ENCODE measurements around the gene MARVELD1.

DNA sequence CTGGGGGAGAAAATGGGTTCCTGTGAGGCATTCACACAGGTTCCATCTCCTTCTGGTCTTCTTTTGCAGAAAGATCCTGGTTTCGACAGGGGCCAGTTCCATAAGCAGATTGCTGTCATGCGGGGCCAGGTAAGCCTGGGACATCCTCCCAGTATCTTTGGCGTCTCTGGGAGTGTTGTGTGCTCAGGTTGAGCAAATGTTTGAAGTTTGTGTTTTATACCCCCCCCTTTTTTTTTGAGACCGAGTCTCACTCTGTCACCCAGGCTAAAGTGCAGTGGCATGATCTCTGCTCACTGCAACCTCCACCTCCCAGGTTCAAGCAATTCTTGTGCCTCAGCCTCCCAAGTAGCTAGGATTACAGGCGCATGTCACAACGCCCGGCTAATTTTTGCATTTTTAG, 46.5 kb upstream of the MARVELD1 start:
- TF ChIP-seq, protein P1, sequence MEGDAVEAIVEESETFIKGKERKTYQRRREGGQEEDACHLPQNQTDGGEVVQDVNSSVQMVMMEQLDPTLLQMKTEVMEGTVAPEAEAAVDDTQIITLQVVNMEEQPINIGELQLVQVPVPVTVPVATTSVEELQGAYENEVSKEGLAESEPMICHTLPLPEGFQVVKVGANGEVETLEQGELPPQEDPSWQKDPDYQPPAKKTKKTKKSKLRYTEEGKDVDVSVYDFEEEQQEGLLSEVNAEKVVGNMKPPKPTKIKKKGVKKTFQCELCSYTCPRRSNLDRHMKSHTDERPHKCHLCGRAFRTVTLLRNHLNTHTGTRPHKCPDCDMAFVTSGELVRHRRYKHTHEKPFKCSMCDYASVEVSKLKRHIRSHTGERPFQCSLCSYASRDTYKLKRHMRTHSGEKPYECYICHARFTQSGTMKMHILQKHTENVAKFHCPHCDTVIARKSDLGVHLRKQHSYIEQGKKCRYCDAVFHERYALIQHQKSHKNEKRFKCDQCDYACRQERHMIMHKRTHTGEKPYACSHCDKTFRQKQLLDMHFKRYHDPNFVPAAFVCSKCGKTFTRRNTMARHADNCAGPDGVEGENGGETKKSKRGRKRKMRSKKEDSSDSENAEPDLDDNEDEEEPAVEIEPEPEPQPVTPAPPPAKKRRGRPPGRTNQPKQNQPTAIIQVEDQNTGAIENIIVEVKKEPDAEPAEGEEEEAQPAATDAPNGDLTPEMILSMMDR (IDR thresholded peaks at IDR 0.05; ENCODE audit: low read depth, low read length) = no peak
- TF ChIP-seq POLR2A (IDR thresholded peaks at IDR 0.05; ENCODE audit: extremely low read depth, insufficient read length) (no peak), MYC (IDR thresholded peaks at IDR 0.05; ENCODE audit: low read depth, low read length) (no peak)
- TF ChIP-seq, protein P2, sequence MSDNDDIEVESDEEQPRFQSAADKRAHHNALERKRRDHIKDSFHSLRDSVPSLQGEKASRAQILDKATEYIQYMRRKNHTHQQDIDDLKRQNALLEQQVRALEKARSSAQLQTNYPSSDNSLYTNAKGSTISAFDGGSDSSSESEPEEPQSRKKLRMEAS (IDR thresholded peaks at IDR 0.05; ENCODE audit: low read depth, low read length) = no peak

All from NB4 (cell line).